Activated CD4-positive, alpha-beta memory T cell treated with anti-CD3 and anti-CD28 coated beads, Interleukin-2, amount 10 ng/mL, durations not matched to agents 7 days and 5 days (primary cell): Measurements from ENCODE around the gene GFOD1. TPM values are rescaled to one million over a fixed set of nuclear protein-coding genes. Genes with fewer than 3 reads are reported as not detected.

Experiments used
- CTCF ChIA-PET: fragments of 350-600 bp; sonication (Branson Sonifier 250); formaldehyde crosslinking; loops from one replicate; lab custom pipeline; 2021; ENCODE audit warnings: antibody characterized with exemption, inconsistent platforms; lab: Charles Lee
- POLR2A ChIA-PET: fragments of 350-600 bp; sonication (Branson Sonifier 250); formaldehyde crosslinking; loops from one replicate; lab custom pipeline; 2021; ENCODE audit warnings: antibody characterized with exemption; lab: Charles Lee
- DNase-seq: peaks from one replicate; pipeline ENCODE4 v3.0.0-alpha.2; 2020
- H3K27ac Mint-ChIP-seq: one replicate; pipeline ENCODE4 v1.8.0; 2021; ENCODE audit warnings: mild to moderate bottlenecking, mixed read lengths
- H3K27me3 Mint-ChIP-seq: one replicate; pipeline ENCODE4 v1.8.0; 2021; ENCODE audit warnings: mixed read lengths
- H3K36me3 Mint-ChIP-seq: one replicate; pipeline ENCODE4 v1.8.0; 2021; ENCODE audit warnings: low read depth, mixed read lengths
- H3K4me1 Mint-ChIP-seq: one replicate; pipeline ENCODE4 v1.8.0; 2021; ENCODE audit warnings: mixed read lengths
- H3K4me3 Mint-ChIP-seq: one replicate; pipeline ENCODE4 v1.8.0; 2021; ENCODE audit warnings: mild to moderate bottlenecking, mixed read lengths
- H3K9me3 Mint-ChIP-seq: one replicate; pipeline ENCODE4 v1.8.0; 2021; ENCODE audit warnings: mixed read lengths
- total RNA-seq, 2 experiments: library from RNA; stranded (reverse); gene quantifications; one replicate each; pipeline ENCODE4 v1.2.3, GENCODE V29; 2021

Gene GFOD1
- total RNA-seq, 2 experiments from 2014 or later = 3.0 TPM

DNA sequence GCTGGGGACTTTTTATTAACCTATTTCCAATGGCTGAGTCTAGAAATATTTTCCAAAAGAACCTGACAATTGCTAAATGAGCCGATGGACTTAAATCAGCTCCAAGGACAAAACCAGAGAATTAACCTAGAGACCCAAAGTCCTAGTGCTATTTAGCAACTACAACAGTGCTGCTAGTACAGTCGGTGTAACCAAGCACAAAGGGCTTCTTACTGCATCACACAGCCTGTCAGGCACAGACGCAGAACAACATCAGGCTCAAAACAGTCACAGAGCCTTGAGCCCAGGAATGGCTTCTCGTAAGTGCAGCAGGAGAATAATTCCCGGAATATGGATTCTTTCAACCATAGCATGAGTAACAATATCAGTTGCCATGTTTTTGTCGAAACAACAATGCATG is 70.0 kb downstream of the GFOD1 start:
- CTCF ChIA-PET = no interaction called here
- H3K27ac Mint-ChIP-seq = no peak overlapping the region

GRCh38 chr6:13415283-13415682 is 72.1 kb downstream of the GFOD1 start:
- Mint-ChIP-seq H3K9me3 (no peaks in the 10 kb centered on the region), H3K27me3 (no peaks in the 10 kb centered on the region), H3K27ac (no peak overlapping the region), H3K4me3 (no peak overlapping the region), H3K4me1 (no peaks in the 10 kb centered on the region), H3K36me3 (no peaks in the 10 kb centered on the region)
- ChIA-PET CTCF (no interaction called here), POLR2A (no interaction called here)
- no peak for DNase-seq

More for the DNA sequence above, 70.0 kb downstream of the GFOD1 start:
- Mint-ChIP-seq H3K4me1 (no peaks in the 10 kb centered on the region), H3K4me3 (no peak overlapping the region), H3K36me3 (no peaks in the 10 kb centered on the region), H3K9me3 (no peaks in the 10 kb centered on the region), H3K27me3 (peaks cover 2% of the 10 kb centered on the region)
- POLR2A ChIA-PET = no interaction called here
- DNase-seq = no peak

DNA sequence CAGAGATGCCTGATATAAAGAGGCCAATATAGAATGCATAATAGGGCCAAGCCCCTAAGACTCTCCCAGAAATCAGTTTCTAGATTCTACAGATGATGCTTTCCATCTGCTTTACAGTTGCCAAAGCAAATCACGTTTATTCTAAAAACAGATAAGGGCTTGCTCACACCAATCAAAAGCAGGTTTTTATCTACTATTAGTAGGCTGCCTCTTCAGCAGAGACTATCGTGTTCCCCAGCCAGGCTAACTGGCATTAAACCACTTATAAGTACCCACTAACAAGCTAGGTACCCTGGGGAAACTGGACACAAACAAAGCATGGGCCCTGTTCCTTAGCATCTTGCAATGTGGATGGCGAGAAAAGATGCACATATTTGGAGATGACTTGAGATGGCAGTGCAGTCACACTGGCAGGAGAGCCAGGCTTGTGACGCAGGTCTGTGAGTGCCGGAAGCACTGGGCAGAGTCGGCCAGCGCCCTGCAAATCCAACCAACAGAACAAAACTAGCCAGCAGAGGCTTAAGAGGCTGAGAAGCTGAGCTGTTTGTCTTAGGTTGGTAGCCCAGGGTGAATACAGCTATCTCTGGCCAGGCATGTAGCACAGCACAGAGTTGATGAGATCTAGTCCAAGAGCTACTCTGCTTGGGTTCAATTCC is 73.4 kb downstream of the GFOD1 start:
- ChIA-PET POLR2A (no interaction called here), CTCF (interaction anchor here (2.2 kb wide), 1 partner anchor 14 kb away, joined by 8 read pairs; no protein-coding TSS in a partner anchor)
- Mint-ChIP-seq H3K27me3 (no peaks in the 10 kb centered on the region), H3K4me3 (no peak overlapping the region), H3K4me1 (no peaks in the 10 kb centered on the region), H3K36me3 (no peaks in the 10 kb centered on the region), H3K27ac (no peak overlapping the region), H3K9me3 (no peaks in the 10 kb centered on the region)
- no peak for DNase-seq

- no peak for DNase-seq
- ChIA-PET CTCF (interaction anchor here (2.2 kb wide), 1 partner anchor 15 kb away, joined by 8 read pairs; no protein-coding TSS in a partner anchor), POLR2A (no interaction called here)
- Mint-ChIP-seq H3K27me3 (no peaks in the 10 kb centered on the region), H3K4me1 (no peaks in the 10 kb centered on the region), H3K4me3 (no peak overlapping the region), H3K27ac (no peak overlapping the region), H3K36me3 (no peaks in the 10 kb centered on the region), H3K9me3 (no peaks in the 10 kb centered on the region)
Observed at GRCh38 chr6:13413466-13413862, 73.9 kb downstream of the GFOD1 start.

GRCh38 chr6:13412639-13413465 is 74.5 kb downstream of the GFOD1 start:
- no peak for DNase-seq
- Mint-ChIP-seq H3K4me1 (no peaks in the 10 kb centered on the region), H3K27ac (no peak overlapping the region), H3K9me3 (no peaks in the 10 kb centered on the region), H3K27me3 (no peaks in the 10 kb centered on the region), H3K36me3 (no peaks in the 10 kb centered on the region), H3K4me3 (no peak overlapping the region)
- ChIA-PET POLR2A (interaction anchor here (1.2 kb wide), 1 partner anchor 84 kb away, joined by 3 read pairs; no protein-coding TSS in a partner anchor), CTCF (interaction anchor here (2.2 kb wide), 1 partner anchor 15 kb away, joined by 8 read pairs; no protein-coding TSS in a partner anchor)

- Mint-ChIP-seq H3K36me3 (no peaks in the 10 kb centered on the region), H3K9me3 (no peaks in the 10 kb centered on the region), H3K4me3 (no peak overlapping the region), H3K27me3 (no peaks in the 10 kb centered on the region), H3K4me1 (no peaks in the 10 kb centered on the region), H3K27ac (no peak overlapping the region)
- CTCF ChIA-PET = no interaction called here
- no peak for DNase-seq
- POLR2A ChIA-PET = interaction anchor here (1.2 kb wide), 1 partner anchor 83 kb away, joined by 3 read pairs; no protein-coding TSS in a partner anchor
Observed at GRCh38 chr6:13412211-13412610, 75.2 kb downstream of the GFOD1 start.

- ChIA-PET CTCF (no interaction called here), POLR2A (interaction anchor here (1.2 to 1.6 kb wide), 2 partner anchors 17 to 83 kb away, joined by 3 to 4 read pairs; no protein-coding TSS in a partner anchor)
- Mint-ChIP-seq H3K27ac (no peak overlapping the region), H3K9me3 (no peaks in the 10 kb centered on the region), H3K4me3 (no peak overlapping the region), H3K27me3 (no peaks in the 10 kb centered on the region), H3K36me3 (no peaks in the 10 kb centered on the region), H3K4me1 (no peaks in the 10 kb centered on the region)
- DNase-seq = no peak
Observed at GRCh38 chr6:13411484-13411883, 75.9 kb downstream of the GFOD1 start.

GRCh38 chr6:13409991-13410390 is 77.4 kb downstream of the GFOD1 start:
- H3K4me1 Mint-ChIP-seq = no peaks in the 10 kb centered on the region
- no peak for DNase-seq
- CTCF ChIA-PET = no interaction called here

GRCh38 chr6:13407709-13408695 is 79.4 kb downstream of the GFOD1 start:
- Mint-ChIP-seq H3K4me3 (no peak overlapping the region), H3K27ac (no peak overlapping the region), H3K36me3 (no peaks in the 10 kb centered on the region), H3K27me3 (no peaks in the 10 kb centered on the region), H3K9me3 (no peaks in the 10 kb centered on the region), H3K4me1 (no peaks in the 10 kb centered on the region)
- DNase-seq = no peak
- POLR2A ChIA-PET = no interaction called here
- CTCF ChIA-PET = no interaction called here

More at GRCh38 chr6:13409991-13410390, 77.4 kb downstream of the GFOD1 start:
- POLR2A ChIA-PET = interaction anchor here (0.6 to 1.6 kb wide), 2 partner anchors 19 to 70 kb away, joined by 3 to 4 read pairs; no protein-coding TSS in a partner anchor
- Mint-ChIP-seq H3K36me3 (no peaks in the 10 kb centered on the region), H3K27me3 (no peaks in the 10 kb centered on the region), H3K9me3 (no peaks in the 10 kb centered on the region), H3K27ac (no peak overlapping the region), H3K4me3 (no peak overlapping the region)

DNA sequence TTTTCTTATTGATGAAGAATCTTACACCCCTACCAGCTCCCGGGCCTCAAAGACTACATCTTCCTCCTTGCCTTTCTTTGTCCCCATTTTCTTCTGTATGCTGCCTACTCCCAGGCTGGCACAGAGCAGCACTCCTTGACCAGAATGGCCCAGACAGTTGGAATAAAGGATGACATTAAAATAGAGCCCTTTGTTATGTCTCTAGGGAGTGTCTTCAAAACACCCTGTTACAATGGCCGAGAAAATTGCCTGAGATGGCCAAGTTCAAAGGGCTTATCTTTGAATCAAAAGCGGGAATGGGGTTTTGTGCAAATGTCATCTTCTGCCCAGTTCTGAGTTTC is 80.1 kb downstream of the GFOD1 start:
- no peak for DNase-seq
- CTCF ChIA-PET = no interaction called here
- Mint-ChIP-seq H3K4me1 (no peaks in the 10 kb centered on the region), H3K9me3 (no peaks in the 10 kb centered on the region), H3K4me3 (no peak overlapping the region), H3K36me3 (no peaks in the 10 kb centered on the region), H3K27ac (no peak overlapping the region), H3K27me3 (no peaks in the 10 kb centered on the region)
- POLR2A ChIA-PET = no interaction called here

- Mint-ChIP-seq H3K36me3 (no peaks in the 10 kb centered on the region), H3K9me3 (no peaks in the 10 kb centered on the region)
- CTCF ChIA-PET = no interaction called here
Observed at GRCh38 chr6:13406781-13407180, 80.6 kb downstream of the GFOD1 start.

GRCh38 chr6:13405961-13406477 is 81.4 kb downstream of the GFOD1 start:
- ChIA-PET CTCF (no interaction called here), POLR2A (no interaction called here)
- no peak overlapping the region for H3K27ac Mint-ChIP-seq
- no peaks in the 10 kb centered on the region for H3K9me3 Mint-ChIP-seq
- no peaks in the 10 kb centered on the region for H3K4me1 Mint-ChIP-seq
- no peak overlapping the region for H3K4me3 Mint-ChIP-seq
- no peak for DNase-seq
- no peaks in the 10 kb centered on the region for H3K36me3 Mint-ChIP-seq
- H3K27me3 Mint-ChIP-seq = no peaks in the 10 kb centered on the region

More at GRCh38 chr6:13406781-13407180, 80.6 kb downstream of the GFOD1 start:
- Mint-ChIP-seq H3K27me3 (no peaks in the 10 kb centered on the region), H3K4me3 (no peak overlapping the region), H3K4me1 (no peaks in the 10 kb centered on the region), H3K27ac (no peak overlapping the region)
- no peak for DNase-seq
- POLR2A ChIA-PET = no interaction called here
